Kidney (tissue), 14 donors: Measurements from ENCODE around the gene GPX3. TPM values are rescaled to one million over a fixed set of nuclear protein-coding genes. Genes with fewer than 3 reads are reported as not detected.

ENCODE experiments used
- DNase-seq, 5 donors: peaks; one replicate each; pipeline ENCODE4 v3.0.0-alpha.2; 2013 to 2020
- FAIRE-seq: peaks from 2 replicates; lab custom pipeline; 2012; peaks lifted over from hg19 to GRCh38; lab: Jason Lieb, UNC
- H3K27ac ChIP-seq, 2 donors: one replicate each; pipeline ENCODE4 v1.7.0; 2013; ENCODE audit warnings: low read depth in 2 of 2, low read length in 2 of 2, inconsistent platforms in 1 of 2
- H3K27me3 ChIP-seq: one replicate; pipeline ENCODE4 v1.7.1; 2013; ENCODE audit warnings: low read length, inconsistent platforms; ENCODE audit not compliant: control insufficient read depth, insufficient read depth
- H3K36me3 ChIP-seq, 3 donors: one replicate each; pipeline versions ENCODE4 v1.7.0 to v1.7.1; 2013; ENCODE audit warnings: low read length in 3 of 3, control low read depth in 1 of 3, inconsistent platforms in 1 of 3; ENCODE audit not compliant: insufficient read depth in 3 of 3, control insufficient read depth in 2 of 3
- H3K4me1 ChIP-seq, 3 donors: one replicate each; pipeline versions ENCODE4 v1.7.0 to v1.7.1; 2013; ENCODE audit warnings: low read length in 3 of 3, inconsistent platforms in 1 of 3, low read depth in 1 of 3; ENCODE audit not compliant: control insufficient read depth in 2 of 3, insufficient read depth in 2 of 3
- H3K4me3 ChIP-seq, 3 donors: one replicate each; pipeline versions ENCODE4 v1.7.0 to v1.8.1; 2013; ENCODE audit warnings: low read length in 3 of 3, control low read depth in 1 of 3, inconsistent platforms in 1 of 3
- H3K9ac ChIP-seq, 3 donors: one replicate each; pipeline versions ENCODE4 v1.7.0 to v1.7.1; 2013; ENCODE audit warnings: low read length in 3 of 3, control low read depth in 1 of 3, inconsistent platforms in 1 of 3
- H3K9me3 ChIP-seq, 3 donors: one replicate each; pipeline versions ENCODE4 v1.7.0 to v1.7.1; 2013; ENCODE audit warnings: low read length in 3 of 3, control low read depth in 1 of 3, inconsistent platforms in 1 of 3; ENCODE audit not compliant: control insufficient read depth in 2 of 3, insufficient read depth in 1 of 3
- intact Hi-C: fragments of 100-400 bp; cut with DNase I; formaldehyde crosslinking; loops from one replicate; pipeline ENCODE4 v1.11.1; 2022
- polyA plus RNA-seq: library from polyadenylated mRNA; stranded (reverse); fragments of 350-450 nt; fragmentation: Illumina TruSeq; extraction: RNeasy Lipid Tissue Mini Kit (QIAGEN cat#74804); gene quantifications from one replicate; pipeline ENCODE4 v1.2.3, GENCODE V29; 2014; ENCODE audit warnings: low read depth, low replicate concordance; ENCODE audit not compliant: insufficient read depth
- total RNA-seq: library from RNA; stranded (reverse); fragmentation: NEBNext Ultra II Directional; extraction: Animal tissue kit (Norgen Biotek cat#: 25700); gene quantifications from one replicate; pipeline ENCODE4 v1.2.1, GENCODE V29; 2021
- TF ChIP-seq, protein P1 (sequence below): IDR thresholded peaks from 3 replicates; pipeline ENCODE4 v1.5.1; 2012; ENCODE audit warnings: mild to moderate bottlenecking, moderate library complexity, borderline replicate concordance; ENCODE audit not compliant: insufficient read depth; ENCODE audit errors: extremely low read depth
- donor health status: control.
- donor health status: control.
- donor health status: control.
- donor health status: control.
- donor health status: control.
- donor health status: DM: yes; HTN: yes; CAD: no.
- donor health status: Normal renal cell carcinoma (clear cell type).

Gene GPX3
- total and polyA plus RNA-seq, 2 donors from 2014 or later: 1,327 to 27,893 TPM

DNA sequence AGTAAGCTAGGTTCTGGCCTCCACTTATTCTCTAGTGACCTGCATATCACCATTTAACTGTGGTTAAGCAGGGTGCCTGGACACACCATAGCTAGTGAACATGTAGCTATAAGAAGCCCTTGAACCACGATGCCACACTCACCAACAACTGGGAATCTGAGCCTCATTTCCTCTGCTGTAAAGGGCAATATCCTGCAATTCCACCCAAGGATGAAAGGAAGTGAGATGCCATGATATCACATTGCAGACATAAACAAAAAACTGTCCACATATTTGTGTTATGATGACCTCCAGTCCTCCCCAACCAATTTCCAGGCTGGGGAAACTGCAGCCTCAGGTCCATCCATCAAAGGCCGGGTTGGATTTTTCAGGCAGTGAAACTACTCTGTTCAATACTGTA lies 50.1 kb downstream of the GPX3 start:
- FAIRE-seq (no peak), DNase-seq (no peak)
- peaks cover 0 to 18% (median 4%) of the 10 kb centered on the region in 3 donors for H3K36me3 ChIP-seq
- H3K4me3 ChIP-seq: no peak overlapping the region
- peak overlapping the region; percentile 39 to 77 for H3K27ac ChIP-seq
- H3K9ac ChIP-seq: peak overlapping the region in 1 of 3 donors; percentile 67
- intact Hi-C loops: no loop called here
- no peaks in the 10 kb centered on the region for H3K27me3 ChIP-seq
- no peaks in the 10 kb centered on the region for H3K9me3 ChIP-seq
- TF ChIP-seq, protein P1, sequence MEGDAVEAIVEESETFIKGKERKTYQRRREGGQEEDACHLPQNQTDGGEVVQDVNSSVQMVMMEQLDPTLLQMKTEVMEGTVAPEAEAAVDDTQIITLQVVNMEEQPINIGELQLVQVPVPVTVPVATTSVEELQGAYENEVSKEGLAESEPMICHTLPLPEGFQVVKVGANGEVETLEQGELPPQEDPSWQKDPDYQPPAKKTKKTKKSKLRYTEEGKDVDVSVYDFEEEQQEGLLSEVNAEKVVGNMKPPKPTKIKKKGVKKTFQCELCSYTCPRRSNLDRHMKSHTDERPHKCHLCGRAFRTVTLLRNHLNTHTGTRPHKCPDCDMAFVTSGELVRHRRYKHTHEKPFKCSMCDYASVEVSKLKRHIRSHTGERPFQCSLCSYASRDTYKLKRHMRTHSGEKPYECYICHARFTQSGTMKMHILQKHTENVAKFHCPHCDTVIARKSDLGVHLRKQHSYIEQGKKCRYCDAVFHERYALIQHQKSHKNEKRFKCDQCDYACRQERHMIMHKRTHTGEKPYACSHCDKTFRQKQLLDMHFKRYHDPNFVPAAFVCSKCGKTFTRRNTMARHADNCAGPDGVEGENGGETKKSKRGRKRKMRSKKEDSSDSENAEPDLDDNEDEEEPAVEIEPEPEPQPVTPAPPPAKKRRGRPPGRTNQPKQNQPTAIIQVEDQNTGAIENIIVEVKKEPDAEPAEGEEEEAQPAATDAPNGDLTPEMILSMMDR: no peak
- H3K4me1 ChIP-seq: peaks cover 0 to 73% (median 57%) of the 10 kb centered on the region in 3 donors

DNA sequence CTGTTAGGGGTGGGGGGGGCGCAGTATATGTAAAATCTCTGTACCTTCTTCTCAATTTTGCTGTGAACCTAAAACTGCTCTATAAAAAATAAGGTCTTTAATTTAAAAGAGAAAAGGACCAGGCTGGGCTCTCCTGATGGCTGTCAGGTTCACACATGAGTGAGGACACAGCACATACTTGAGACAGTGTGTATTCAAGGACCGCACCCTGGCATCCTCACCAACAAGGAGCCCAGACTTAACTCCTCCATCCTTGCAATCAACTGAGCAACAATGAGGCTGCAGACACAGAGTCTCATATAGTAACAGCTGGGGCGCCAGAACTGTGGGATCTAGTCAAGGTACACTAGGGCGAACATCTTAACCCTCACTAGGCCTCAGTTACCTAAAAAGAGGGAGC lies 50.6 kb downstream of the GPX3 start:
- peak overlapping the region in 1 of 3 donors; percentile 38 for H3K9ac ChIP-seq
- H3K27ac ChIP-seq: no peak overlapping the region
- FAIRE-seq: no peak
- intact Hi-C loops: no loop called here
- no peak overlapping the region for H3K4me3 ChIP-seq
- DNase-seq: no peak
- TF ChIP-seq, protein P1: no peak
- peaks cover 0 to 18% (median 4%) of the 10 kb centered on the region in 3 donors for H3K36me3 ChIP-seq
- peaks cover 0 to 74% (median 60%) of the 10 kb centered on the region in 3 donors for H3K4me1 ChIP-seq
- H3K9me3 ChIP-seq: no peaks in the 10 kb centered on the region
- H3K27me3 ChIP-seq: no peaks in the 10 kb centered on the region

DNA sequence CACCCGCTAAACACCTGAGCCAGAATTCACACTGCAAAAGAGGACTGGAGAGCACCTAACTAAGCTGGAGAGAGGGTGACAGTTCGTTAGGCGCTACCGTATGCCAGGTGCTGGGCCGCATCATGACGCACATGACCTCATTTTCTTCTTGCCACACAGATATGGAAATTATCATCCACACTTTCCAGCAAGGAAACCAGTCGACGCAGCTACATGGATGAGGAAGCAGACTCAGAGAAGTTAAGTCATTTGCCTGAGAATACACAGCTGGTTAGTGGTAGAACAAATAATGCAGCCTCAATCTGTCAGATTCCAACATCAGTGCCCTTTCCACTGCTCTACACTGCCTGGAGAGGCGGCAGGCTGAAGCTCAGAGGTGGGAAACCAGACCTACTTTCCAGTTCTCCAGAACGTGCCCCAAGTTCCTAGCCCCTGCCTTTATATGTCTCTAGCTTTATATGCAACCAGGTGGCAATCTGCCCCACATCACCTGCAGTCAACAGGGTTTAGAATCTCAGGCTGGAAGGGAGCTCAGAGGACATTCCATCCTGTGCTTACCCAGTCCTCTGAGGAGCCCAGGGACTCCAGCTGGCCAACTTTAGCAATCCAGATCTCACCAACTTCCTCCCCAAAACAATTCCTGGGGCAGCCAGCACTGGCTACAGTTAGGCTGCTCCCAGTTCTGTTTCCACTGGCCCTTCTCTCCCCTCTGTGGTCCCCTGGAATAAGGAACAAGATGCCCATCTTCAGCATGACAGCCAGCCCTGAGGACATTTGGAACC lies 51.6 kb downstream of the GPX3 start:
- Histone ChIP-seq H3K4me1 (peaks cover 0 to 71% (median 60%) of the 10 kb centered on the region in 3 donors), H3K36me3 (peaks cover 0 to 15% (median 4%) of the 10 kb centered on the region in 3 donors), H3K9ac (no peak overlapping the region), H3K4me3 (no peak overlapping the region), H3K9me3 (no peaks in the 10 kb centered on the region), H3K27ac (peak overlapping the region; percentile 75), H3K27me3 (no peaks in the 10 kb centered on the region)
- TF ChIP-seq, protein P1: no peak
- intact Hi-C loops: no loop called here
- DNase-seq (no peak), FAIRE-seq (no peak)
